ENCODE measurements around the gene SNX3.

DNA sequence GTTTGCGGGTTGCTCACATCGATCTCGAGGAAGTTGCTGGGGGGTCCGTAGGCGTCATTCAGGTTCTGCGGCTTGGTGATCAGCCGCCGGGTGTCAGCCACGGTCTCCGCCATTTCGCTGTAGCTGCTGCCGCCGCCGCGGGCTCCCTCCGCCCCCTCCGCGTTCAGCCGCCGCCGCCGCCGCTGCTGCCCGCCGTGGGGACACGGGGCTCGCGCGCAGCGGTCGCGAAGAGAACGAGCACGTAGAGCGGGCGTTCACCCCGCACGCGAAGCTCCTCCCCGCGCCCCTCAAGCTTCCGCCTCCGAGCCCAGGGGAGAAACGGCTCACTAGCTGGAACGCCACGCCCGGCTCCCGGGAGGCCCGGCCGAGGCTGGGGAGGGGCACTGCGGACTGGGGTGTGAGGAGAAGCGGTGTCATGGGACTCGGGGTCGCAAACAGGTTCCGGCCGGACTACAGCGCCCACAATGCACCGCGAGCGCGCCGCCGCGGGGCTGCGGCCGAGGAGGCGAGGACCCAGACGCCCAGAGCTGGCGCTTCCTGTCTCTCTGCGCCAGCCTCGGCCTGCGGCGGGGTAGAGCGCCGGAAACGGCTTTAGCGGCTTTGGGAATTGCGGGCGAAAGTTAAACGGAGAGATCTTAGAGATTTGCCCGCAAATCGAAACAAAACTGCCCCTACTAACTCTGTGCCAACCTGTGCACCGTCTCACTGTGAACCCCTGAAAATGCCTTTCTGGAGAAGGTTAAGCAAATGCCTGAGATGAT is at the start of gene SNX3:
- TF ChIP-seq CTCF (tag by site-specific recombination; IDR thresholded peaks at IDR 0.05) (peak; percentile 60), ZNF747 (tag by site-specific recombination; IDR thresholded peaks at IDR 0.05) (no peak), ZBTB7A (tag by site-specific recombination; IDR thresholded peaks at IDR 0.05; ENCODE audit: low read depth) (peak; percentile 88), PRDM6 (tag by site-specific recombination; IDR thresholded peaks at IDR 0.05) (no peak), ZFP41 (tag by site-specific recombination; IDR thresholded peaks at IDR 0.05; ENCODE audit: borderline replicate concordance) (no peak), ZFP37 (tag by site-specific recombination; IDR thresholded peaks at IDR 0.05) (no peak), ZNF449 (tag by site-specific recombination; IDR thresholded peaks at IDR 0.05) (peak; percentile 24; the same call in 1 of the 2 replicates), ZNF701 (tag by site-specific recombination; IDR thresholded peaks at IDR 0.05) (no peak), ZNF324 (tag by site-specific recombination; IDR thresholded peaks at IDR 0.05) (no peak)
- TF ChIP-seq, protein P1, sequence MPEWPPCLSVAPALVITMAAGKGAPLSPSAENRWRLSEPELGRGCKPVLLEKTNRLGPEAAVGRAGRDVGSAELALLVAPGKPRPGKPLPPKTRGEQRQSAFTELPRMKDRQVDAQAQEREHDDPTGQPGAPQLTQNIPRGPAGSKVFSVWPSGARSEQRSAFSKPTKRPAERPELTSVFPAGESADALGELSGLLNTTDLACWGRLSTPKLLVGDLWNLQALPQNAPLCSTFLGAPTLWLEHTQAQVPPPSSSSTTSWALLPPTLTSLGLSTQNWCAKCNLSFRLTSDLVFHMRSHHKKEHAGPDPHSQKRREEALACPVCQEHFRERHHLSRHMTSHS (tag by site-specific recombination; IDR thresholded peaks at IDR 0.05) = no peak

All from HEK293 (cell line).